H54 (cell line): ENCODE data around the gene PIBF1.
"Not testable (repeated sequence)": the region's sequence is repeated elsewhere in the genome, so short reads cannot be mapped to it uniquely, and the experiment has no call there.

Experiments used
- DNase-seq: peaks from one replicate; pipeline ENCODE4 v3.0.0; 2011; ENCODE audit warnings: low spot score, mixed read lengths; ENCODE audit not compliant: insufficient read length
- FAIRE-seq: peaks from 3 replicates; lab custom pipeline; 2011; peaks lifted over from hg19 to GRCh38; lab: Jason Lieb, UNC
- POLR2A ChIP-seq: IDR thresholded peaks from 2 replicates; pipeline ENCODE4 v1.6.1; 2011; ENCODE audit warnings: low read depth, mild to moderate bottlenecking, low read length

Gene PIBF1

GRCh38 chr13:72908416-72908815 is 126.5 kb downstream of the PIBF1 start:
- DNase-seq (no peak), FAIRE-seq (no peak)
- TF ChIP-seq POLR2A, result no peak

GRCh38 chr13:72911981-72912380 is 130.0 kb downstream of the PIBF1 start:
- no peak for FAIRE-seq
- no peak for TF ChIP-seq POLR2A
- no peak for DNase-seq

- no peak for TF ChIP-seq POLR2A
- FAIRE-seq (no peak), DNase-seq (no peak)
These were observed 138.2 kb downstream of the PIBF1 start for GRCh38 chr13:72920097-72920496.

DNA sequence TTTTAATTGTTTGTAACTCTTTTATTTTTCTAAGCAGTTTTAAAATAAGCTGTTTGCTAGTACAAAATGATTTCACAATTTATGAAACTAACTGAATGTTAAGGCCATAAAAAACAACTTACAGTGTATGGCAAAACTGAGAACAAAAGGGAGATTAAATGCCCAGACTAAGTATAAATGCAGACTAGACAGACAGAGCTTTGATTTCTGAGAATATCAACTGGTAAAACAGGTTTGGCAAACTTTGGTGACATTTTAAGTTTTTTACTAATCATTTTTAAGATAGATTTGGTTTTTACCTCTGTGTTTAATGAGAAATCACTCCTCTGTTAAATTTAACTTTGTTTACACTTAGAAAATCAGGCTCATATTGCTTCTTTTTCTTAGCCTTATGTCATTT is 149.4 kb downstream of the PIBF1 start:
- FAIRE-seq (no peak), DNase-seq (no peak)
- no peak for TF ChIP-seq POLR2A

DNA sequence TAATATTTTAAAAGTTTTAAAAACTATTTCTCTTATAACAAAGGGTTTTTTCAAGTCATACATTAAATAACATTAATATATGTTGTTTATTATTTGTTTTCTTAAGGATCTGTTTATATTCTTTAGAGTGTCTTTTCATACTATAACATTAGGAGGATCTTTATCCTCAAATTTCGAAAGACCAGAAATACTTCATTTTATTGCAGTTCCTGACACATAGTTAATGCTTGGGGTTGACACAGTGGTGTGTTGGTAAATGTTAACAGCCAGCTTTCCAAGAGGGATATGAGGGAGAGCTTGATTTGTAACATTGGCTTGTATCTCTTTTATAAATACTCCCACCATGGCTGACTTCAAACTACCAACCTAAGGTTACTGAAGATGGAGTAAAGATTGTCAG is 150.3 kb downstream of the PIBF1 start:
- TF ChIP-seq POLR2A, result no peak
- DNase-seq, result no peak
- no peak for FAIRE-seq

DNA sequence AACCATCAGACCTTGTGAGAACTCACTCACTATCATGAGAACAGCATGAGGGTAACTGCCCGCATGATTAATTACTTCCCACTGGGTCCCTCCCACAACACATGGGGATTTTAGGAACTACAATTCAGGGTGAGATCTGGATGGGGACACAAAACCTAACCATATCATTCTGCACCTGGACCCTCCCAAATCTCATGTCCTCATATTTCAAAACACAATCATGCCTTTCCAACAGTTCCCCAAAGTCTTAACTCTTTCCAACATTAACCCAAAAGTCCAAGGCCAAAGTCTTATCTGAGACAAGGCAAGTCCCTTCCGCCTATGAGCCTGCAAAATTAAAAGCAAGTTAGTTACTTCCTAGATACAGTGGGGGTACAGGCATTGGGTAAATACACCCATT is 164.3 kb downstream of the PIBF1 start:
- FAIRE-seq, DNase-seq: not testable (repeated sequence)

DNA sequence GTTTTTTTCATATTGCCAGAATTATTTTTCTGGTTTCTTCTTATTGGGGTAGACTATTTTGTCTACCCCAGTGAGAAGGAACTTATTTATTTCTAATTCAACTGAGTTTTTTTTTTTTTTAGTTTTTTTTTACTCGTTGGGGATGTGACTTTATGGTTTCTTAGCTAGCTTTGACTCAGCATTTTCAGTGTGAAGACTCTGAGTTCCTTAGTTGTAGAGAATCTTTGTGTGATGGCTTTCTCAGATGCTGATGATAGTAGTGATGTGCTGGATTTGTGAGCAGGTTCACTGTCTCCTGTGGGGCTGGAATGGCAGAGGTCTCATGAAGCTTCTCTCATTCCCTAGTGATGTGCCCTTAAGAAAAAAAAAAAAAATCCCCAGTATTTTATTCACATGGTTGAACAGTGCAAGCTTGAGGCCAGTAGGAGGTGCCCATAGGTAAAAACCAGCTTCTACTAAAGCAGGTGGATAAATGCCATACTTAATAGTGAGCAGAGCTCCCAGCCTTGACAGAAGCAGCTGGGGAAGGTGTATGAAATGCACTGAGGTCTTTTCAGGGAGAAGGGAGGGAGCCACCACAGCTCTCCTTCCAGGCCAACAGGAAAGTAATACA is 170.7 kb downstream of the PIBF1 start:
- TF ChIP-seq POLR2A, result no peak
- DNase-seq (no peak), FAIRE-seq (no peak)

GRCh38 chr13:72953391-72953965 is 171.5 kb downstream of the PIBF1 start:
- DNase-seq (no peak), FAIRE-seq (no peak)
- no peak for TF ChIP-seq POLR2A

- DNase-seq, result no peak
- no peak for TF ChIP-seq POLR2A
- FAIRE-seq, result no peak
These were observed 177.7 kb downstream of the PIBF1 start for GRCh38 chr13:72959643-72960042.

DNA sequence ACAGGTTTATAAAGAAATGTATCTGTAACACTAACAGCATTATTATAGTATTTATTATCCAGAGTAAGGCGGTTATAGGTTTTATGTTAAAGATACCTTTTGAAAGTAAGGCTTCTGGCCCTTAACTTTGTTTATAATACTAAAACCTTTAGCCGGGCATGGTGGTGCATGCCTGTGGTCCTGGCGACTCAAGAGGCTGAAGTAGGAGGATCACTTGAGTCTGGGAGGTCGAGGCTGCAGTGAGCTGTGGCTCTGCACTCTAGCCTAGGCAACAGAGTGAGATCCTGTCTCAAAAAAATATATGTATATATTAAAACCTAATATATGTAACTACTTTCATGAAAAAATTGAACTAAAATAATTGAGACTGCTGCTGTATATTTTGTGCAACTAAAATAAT is 178.2 kb downstream of the PIBF1 start:
- no peak for DNase-seq
- FAIRE-seq, result no peak
- TF ChIP-seq POLR2A, result no peak

- FAIRE-seq (no peak), DNase-seq (no peak)
- no peak for TF ChIP-seq POLR2A
These were observed 178.6 kb downstream of the PIBF1 start for GRCh38 chr13:72960541-72960940.

GRCh38 chr13:72963762-72964161 is 181.8 kb downstream of the PIBF1 start:
- FAIRE-seq (no peak), DNase-seq (no peak)
- TF ChIP-seq POLR2A, result no peak

GRCh38 chr13:72970301-72970880 is 188.5 kb downstream of the PIBF1 start:
- TF ChIP-seq POLR2A, result no peak
- FAIRE-seq (no peak), DNase-seq (no peak)

DNA sequence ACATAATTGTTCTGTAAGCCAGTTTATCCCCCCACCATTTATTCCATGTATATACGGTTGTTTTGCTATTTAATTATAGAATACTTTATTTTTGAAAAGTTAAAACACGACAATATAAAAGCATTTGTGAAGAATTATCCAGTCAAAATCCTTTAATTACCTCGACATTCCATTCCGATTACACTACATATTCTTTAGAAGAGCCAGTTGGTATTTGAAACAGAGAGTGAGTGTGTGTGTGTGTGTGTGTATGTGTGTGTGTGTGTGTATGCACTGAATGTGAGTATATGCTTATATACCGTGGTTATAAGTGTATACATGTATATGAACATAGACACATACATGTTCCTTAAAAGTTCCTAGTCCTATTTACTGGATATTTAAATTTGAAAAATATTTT is 189.0 kb downstream of the PIBF1 start:
- DNase-seq (no peak), FAIRE-seq (no peak)
- TF ChIP-seq POLR2A, result no peak

DNA sequence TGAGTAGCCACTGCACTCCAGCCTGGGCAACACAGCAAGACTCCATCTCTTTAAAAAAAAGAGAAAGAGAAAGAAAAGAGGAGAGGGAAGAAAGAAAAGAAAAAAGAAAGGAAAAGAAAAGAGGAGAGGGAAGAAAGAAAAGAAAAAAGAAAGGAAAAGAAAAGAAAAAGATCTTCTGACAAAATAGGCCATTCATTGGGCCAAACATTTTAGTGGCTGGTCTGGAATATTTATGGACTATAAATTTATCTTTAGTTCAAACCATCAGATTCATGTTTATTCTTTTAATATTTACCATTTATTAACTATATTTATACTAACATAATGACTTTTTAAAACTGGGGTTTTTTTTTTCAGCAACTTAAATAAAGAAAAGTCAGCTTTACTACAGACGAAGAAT is 191.3 kb downstream of the PIBF1 start:
- DNase-seq (no peak), FAIRE-seq (no peak)
- no peak for TF ChIP-seq POLR2A
